Inflammatory macrophage (primary cell): Measurements from ENCODE around the gene YBX3.

ENCODE experiments used
- DNase-seq, 2 donors: peaks; one replicate each; pipeline ENCODE4 v3.0.0-alpha.2; 2020 to 2022

The YBX3 gene

DNA sequence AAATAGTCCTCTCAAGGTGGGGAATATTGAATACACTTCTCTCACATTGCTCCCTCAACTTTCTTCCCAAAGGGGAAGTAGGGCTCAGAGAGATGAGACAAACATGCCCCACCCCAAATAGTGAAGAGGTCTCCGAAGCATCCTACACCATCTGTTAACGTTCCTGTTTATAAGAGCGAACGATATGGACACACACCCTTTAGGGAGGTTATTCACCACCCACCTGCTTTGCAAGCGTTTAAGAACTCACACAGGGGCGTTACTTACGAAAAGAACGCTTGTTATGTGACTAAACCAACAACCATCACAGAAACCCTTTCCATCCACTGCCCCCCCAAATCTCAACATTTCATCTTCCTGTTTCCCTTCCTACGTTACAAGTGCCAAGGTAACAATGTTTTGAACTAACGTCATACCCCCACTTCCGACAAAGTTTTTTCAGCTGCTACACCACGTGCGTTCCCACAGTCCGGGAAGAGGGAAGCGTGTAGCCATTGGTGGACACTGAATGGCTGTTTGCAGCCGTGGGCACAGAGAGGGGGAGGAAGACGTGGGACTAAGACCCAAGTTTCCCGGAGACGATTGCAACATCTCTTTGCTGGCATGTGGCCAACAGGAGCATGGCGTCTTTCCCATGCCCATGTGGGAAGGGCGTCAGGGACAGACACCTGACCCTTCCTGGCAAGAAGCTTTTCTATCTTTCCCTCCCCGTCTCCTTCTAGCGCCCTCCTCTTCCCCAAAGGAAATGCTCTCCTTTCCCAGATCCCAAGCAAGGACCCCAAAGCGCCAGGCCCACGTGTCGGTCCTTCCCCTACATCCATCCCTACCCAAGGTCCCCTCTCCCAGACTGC is 1.2 kb downstream of the YBX3 start:
- DNase-seq = peak; percentile 91 to 96

DNA sequence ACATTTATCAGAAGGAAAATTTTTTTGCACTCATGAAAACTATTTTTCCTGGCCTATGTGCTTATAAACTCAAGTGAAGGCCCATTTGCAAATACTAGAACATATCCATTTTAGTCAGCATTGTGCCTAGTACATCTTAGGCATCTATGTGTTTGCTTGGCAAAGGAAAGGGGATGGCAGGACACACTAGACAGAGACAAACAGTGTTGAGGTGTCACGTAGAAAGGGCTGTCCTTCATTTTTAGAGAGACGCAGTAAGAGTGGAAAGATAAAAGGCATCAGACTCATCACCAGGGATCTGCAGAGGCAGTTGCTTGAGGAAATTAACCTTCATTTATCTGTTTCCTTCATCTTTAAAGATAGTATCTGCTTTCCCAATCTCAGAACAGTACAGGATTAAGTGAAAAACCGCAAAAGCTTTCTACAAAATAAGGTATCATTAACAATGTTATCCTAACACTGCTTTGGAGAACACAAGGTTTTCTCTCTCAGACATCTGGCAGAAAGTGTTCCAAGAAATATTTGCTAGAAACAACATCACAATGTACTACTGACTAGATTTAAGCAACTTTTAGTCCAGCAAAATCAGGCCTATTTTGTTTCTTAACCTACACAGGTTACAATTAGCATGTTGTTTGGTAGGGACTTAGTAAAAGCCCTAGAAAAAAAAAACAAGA is 2.0 kb downstream of the YBX3 start:
- DNase-seq = no peak

DNA sequence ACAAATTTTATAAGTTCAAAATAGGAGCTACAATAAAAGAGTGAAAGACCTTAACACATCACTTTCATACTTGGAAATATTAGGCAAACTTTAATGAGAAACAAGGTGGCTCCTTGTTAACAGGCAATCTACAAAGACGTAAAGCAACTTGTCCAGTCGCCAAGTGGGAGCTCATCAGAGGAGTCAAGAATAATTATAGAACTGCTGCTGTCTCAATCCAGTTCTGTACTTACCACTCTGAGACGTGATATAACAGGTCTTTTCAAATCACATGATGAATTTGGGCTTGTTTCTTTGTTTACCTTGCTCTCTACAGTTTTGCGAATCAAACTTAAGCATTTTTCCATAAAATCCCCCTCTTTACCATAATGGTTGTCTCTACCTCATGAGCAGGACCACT is 3.6 kb downstream of the YBX3 start:
- DNase-seq = no peak

DNA sequence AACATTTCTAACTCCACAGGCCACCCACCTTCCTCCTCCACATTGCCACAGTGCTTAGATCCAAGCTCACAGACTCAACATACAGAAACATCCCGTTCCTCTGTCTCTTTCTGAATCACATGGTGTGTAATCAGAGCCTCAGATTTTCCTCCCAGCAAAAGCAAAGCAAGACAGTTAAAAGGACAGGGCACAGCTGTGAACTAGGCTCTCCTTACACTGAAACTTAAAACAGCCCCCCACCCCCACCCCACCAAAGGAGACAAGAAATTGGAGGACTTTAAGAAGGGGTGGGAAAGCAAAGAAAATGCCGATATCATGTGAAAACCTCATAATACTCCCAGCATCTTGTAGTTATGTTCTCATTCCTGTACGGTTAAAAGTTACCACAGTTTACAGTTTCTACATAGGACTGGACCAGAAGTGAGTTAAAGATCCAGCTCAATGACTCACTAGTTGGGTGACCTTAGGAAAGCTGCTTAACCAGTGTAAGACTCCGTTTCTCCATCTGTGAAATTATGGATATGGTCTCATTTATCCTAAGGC is 4.8 kb downstream of the YBX3 start:
- peak in 1 of 2 donors; percentile 42 for DNase-seq

DNA sequence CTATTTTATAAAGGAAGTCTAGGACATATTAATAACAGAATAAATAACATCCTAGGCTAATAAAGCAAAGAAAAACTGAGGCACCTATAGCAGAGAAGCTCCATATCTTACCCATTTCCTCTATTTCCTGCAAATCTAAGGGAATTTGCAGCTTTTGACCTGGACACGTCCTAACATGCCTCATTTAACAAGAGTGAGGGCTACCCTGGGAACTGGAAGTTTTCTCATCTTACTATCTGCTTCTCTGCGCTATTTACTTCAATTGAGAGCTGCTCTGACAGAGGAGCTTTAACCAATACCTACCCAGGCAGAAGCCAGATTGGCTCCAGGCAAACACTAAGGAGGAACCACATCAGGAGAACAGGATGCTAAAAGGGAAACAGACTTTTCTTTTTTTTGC is 5.7 kb downstream of the YBX3 start:
- DNase-seq = no peak

DNA sequence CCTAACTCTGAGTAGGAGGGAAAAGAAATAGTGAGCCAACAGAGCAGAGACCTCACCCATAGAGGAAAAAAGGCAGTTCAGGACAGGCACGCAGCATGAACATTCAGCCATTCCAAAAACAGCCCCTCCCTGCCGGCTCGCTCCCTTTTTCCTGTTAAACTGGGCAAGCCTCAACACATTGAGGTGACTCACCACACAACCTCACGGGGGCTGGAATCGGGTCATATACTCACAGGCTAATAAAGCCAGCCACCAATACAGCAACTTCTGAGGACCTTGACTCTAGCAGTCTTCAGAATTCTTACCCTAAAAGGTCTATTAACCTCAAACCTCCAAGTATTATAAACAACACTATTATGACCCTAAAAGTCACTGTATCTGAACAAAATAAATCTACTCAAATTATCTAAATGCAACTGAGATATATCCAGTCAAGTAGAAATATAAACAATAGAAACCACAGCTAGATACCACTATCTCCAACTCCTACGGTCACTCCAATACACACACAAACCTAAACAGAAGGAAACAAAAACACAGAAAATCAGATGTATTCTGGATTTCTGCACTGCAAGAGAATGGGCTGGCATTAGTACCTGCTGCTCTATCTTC is 6.3 kb downstream of the YBX3 start:
- no peak for DNase-seq

DNA sequence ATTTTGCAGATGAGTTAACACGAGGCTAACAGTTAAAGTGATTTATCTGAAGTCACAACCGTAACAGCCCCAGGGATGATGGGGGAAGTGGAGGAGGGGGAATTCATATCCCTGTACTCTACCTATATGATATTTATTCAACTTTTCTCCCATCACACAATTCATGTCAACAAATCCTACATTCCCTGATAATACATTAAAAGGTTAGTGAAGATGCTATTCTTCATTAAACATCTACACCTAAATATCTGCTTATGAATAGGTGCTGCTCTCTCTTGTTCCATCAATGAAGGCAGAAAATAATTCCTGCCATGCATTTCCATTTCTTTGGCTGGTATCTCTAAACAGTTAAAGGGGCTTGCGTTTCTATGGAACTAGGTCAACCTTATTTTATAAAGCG is 6.8 kb downstream of the YBX3 start:
- DNase-seq = no peak

DNA sequence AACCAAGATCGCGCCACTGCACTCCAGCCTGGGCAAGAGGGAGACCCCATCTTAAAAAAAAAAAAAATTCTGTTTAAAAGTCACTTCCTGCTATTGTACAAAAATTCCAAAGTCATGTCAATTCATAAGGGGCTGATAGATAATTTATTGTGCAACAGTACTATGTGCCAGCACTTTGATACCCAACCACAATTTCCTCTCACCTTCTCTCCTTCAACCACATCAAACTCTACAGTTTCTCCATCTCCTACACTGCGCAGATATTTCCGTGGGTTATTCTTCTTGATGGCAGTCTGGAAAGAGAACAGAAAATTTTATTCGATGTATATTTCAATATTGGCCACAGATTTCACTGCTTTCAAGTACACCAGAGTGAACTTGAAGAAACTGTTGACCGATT is 7.6 kb downstream of the YBX3 start:
- no peak for DNase-seq

DNA sequence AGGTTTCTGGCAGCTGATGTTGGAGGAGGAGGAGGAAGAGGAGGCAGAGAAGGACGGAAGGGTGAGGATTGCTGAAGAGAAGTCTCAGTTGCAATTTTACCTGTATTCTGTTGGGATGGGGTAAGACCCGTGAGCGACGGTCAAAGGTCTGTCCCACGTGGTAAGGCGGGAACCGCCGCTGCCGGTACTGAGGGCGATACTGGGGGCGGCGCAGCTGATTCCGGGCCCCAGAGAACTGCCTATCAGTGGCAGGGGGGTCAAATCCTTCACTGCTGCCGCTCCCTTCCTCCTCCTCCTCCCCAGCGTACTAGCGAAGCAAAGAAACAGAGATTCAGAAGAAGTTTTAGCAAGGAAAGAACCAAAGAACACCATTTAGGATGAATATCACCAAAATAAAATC is 13.3 kb downstream of the YBX3 start:
- no peak for DNase-seq

DNA sequence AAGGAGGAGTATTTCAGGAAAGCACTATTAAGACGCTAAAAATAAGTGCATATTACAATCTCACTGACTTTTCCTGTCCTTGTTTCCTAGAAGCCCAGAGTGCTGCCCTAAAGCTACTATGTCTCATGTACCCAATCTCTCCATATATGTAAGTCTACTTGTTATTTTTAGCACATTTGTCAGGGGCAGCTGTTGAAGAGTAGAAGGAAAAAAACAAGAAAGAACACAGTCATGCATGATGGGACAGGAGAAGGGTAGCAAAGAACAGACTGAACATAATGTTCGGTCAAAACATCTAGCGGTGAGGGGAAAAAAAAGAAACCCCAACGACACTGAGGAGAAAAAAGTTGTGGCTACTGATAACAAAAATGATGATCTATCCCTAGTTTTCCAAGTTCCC is 14.3 kb downstream of the YBX3 start:
- no peak for DNase-seq

DNA sequence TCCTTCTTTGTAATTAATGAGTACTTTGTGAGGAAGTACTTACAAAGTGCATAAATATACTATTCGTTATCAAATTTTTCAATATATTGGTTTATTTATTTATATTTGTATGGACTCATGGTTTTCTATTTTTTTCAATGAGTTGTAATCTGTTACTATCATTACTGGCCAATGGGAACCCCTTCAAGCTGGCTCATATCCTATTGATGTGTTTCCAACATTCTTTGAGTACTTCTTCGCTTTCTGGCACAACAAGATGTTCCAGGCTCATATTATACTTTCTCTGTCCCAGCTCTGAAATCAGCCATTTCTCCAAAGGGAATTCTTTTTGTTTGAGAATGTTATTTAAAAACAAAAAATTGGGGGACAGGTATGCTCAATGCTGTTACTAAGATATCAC is 17.5 kb downstream of the YBX3 start:
- DNase-seq = no peak

DNA sequence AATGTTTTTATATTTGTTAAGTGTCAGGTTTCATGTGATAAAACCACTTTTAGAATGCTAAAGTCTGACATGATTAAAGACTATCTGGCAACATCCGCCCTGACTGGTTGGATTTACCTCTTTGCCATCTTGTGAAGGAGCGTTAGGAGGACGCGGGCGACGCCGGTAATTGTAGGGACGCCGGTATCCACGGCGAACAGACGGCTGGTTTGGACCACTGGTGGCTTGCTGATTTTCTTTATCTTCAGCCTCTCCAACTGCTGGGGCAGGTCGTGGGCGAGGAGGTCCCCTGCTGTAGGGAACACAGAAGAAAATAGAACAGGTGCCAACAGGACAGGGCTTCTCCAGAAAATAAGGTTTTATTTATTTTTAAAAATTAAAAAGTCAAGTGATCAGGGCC is 21.3 kb downstream of the YBX3 start:
- DNase-seq = no peak

DNA sequence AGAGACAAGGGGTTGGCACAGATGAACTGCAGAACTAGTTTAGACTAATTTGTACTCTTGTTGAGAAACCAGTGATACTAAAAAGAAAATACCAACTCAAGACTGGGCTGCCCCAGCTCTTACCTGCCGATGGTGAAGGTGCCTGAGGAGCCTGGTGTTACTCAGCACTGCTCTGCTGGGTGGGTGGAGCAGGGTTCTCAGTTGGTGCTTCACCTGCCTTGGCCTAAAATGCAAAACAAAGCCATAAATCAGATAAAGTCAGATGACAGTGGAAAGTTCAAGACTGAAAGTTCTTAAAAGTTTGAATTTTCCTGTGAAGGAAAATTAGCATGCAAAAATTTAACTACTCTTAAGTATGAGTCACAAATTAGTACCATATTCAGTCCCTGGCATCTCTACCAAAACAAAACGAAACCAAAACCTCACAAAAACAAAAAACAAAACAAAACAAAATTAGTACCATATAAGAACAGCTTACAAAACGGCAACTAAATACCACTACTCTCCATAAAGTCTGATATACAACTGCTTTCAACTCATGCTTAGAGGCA is 21.9 kb downstream of the YBX3 start:
- no peak for DNase-seq

DNA sequence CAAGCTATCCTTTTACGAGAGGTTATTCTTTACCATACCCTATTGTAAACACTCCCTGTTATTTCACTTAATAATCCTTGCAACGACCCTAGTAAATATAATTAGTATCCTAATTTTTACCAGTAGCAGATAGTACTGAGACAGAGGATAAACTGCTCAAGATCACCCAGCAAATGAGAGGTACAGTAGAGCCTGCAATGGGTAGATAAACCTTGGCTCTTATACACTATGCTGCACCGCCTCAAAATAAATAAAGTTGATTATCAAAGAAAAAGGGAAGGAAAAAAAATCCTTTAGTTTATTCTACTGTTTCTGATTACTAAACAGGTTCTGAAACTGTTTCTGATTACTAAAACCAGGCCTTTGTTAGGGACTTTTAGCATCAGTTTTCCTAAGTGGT is 22.5 kb downstream of the YBX3 start:
- no peak for DNase-seq

DNA sequence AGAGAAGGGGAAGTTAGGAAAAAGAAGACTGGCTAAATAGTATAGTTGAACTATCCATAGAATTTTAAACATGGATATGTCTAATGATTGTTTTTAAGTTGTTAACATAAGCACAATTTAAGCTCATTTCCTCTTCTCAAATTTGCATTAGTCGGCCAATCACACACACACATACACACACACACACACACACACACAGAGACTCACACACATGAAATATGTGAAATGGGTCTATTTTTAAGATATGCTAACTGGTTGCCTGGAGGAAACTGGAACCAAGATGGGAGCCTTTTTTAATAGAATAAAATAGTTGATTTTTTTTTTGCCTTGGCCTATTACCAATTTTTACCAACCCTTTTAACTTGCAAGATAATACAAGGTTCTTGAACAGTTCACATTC is 25.3 kb downstream of the YBX3 start:
- DNase-seq = no peak

DNA sequence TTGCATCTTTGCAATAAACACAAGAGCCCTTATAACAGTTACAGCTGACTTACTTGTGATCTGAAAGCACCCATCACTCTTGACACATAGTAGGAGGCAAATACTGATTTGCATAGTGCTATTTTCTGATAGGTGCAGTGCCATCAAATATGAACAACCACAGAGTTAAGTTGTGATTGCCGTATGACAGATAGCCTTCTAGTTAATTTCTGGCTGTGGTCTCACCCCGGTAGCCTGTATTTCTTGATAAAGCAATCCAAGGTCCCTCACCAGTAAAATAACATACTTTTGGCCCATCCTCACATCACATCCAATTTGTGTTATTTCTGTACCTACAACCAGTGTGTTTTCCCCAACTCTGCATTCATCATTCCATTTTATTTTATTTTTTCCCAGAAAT is 26.0 kb downstream of the YBX3 start:
- DNase-seq = no peak

DNA sequence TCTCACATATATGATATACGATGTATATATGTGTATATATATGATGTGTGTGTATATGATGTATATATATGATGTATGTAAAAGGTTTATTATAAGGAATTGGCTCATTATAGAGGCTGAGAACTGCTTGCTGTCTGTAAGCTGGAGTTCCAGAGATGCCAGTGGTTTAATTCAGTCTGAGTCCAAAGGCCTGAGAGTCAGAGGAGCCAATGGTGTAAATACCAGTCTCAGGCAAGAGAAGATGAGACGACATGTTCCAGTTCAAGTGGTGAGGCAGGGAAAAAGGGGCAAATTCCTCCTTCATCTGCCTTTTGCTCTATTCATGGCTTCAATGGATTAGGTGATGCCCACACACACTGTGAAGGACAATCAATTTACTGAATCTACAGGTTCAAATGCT is 32.2 kb downstream of the YBX3 start:
- no peak for DNase-seq

DNA sequence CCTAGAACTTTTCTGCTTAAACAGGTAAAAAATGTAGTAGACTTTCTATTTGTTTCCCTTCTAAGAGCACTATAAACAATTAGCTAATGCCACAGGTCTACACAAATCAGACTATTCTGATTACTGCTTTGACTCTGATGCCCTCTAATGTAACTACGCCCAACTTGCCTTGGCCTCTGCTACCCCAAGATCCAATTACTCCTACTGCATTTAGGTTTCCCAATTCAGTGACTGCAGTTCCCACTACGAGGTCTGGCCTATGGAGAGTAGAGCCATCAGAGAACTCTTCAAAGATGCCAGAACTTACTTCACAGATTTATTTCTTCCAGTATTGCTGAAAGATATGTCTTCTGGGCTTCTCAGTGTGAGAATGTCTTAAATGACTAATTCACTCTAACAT is 34.0 kb downstream of the YBX3 start:
- DNase-seq = no peak

DNA sequence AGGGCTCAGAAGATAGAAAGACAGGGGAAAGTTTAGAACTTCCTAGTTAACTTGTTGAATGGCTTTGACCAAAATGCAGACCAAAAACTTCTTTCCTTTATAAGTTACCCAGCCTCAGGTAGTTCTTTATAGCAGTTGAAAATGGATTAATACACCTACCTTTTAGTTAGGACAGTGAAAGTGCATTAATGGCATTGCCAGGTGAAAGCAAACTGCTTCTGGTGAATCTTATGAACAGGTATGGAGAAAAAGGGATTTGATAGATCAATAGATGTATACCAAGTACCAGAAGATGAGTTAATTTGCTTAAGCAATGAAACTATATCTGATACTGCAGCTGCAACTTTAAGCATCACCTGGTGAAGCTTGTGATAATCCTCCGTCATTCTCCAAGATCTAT is 35.1 kb downstream of the YBX3 start:
- DNase-seq = no peak

DNA sequence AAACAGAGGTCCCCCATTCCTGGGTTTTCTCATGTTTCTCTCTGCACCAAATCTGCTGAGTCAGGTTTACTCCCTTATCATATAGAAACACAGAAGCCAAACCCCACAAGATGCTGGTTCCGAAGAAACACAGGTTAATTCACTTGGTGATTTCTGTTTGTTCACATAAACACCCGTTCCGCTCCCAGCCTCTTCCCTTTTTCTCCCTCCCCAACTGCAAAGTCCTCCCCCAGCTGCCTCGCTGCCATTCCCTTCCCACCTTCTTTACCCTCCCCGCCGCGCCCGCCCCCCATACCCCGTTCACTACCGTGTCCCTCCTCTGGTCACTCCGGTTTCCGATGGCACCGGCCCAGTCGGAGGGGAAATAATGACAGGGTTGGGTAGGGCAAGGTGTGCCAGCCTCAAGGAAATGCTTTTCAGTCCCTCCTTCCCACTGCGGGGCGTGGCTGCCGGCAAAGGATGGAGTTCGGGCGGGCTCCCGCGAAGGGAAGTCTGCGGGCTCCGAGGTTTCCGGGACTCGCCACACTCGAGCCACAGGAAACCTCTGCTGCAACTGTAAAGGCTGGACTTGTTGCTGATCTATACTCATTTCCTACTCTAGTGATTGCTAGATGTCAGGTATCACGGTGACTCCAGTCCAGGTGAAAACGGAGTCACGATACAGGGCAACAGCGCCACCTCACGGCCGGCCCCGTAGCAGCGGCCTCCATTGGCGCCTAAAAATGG is 49.3 kb downstream of the YBX3 start, which contains the start of gene STYK1:
Gene STYK1, minus strand, starts transcription at position 394 of the 726 bp plus-strand sequence. CDS start 39,434 bp downstream, outside the sequence.
- peak; percentile 9 to 31 for DNase-seq

DNA sequence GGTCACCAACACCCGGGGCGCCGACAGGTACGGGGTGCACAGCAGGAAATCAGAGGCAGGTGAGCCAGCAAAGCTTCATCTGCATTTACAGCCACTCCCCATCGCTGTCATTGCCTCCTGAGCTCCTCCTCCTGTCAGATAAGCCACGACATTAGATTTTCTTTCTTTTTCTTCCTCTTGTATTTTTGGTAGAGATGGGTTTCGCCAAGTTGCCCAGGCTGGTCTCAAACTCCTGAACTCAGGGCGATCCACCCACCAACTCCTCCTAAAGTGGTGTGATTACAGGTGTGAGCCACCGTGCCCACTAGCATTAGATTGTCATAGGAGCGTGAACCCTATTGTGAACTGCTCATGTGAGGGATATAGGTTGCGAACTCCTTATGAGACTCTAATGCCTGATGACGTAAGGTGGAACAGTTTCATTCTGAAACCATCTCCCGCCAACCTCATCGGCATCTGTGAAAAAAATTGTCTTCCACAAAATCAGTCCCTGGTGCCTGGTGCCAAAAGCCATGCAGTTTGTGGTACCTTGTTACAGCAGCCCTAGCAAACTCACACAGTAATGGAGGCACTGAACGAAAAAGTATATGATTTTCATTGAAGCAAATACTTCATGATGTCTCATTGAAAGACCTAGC is 50.8 kb downstream of the YBX3 start:
- no peak for DNase-seq

DNA sequence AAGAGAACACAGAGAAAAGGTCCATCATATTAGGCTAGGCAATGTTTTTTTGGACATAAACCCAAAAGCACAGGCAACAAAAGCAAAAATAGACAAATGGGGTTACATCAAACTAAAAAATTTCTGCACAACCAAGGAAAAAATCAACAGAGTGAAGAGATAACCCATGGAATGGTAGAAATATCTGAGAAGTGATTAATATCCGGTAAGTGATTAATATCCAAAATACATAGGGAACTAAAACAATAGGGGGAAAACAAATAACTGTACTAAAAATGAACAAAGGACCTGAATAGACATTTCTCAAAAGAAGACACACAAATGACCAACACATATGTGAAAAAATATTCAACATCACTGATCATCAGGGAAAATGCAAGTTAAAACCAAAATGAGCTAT is 53.6 kb downstream of the YBX3 start:
- no peak for DNase-seq
